Activated T-cell treated with anti-CD3 and anti-CD28 coated beads, Interleukin-2, amount 50 U/mL, for 24 hours (primary cell): Measurements from ENCODE around the gene HELZ2.

ENCODE experiments used
- DNase-seq: peaks from one replicate; pipeline ENCODE4 v3.0.0-alpha.2; 2020
- H3K27ac Mint-ChIP-seq: 2 replicates; pipeline ENCODE4 v1.8.0; 2020; ENCODE audit warnings: mild to moderate bottlenecking, mixed read lengths
- H3K27me3 Mint-ChIP-seq: 2 replicates; pipeline ENCODE4 v1.8.0; 2020; ENCODE audit warnings: mixed read lengths
- H3K36me3 Mint-ChIP-seq: 2 replicates; pipeline ENCODE4 v1.8.0; 2020; ENCODE audit warnings: low read depth, mixed read lengths
- H3K4me1 Mint-ChIP-seq: 2 replicates; pipeline ENCODE4 v1.8.0; 2020; ENCODE audit warnings: low read depth, mixed read lengths
- H3K4me3 Mint-ChIP-seq: 2 replicates; pipeline ENCODE4 v1.8.0; 2020; ENCODE audit warnings: mild to moderate bottlenecking, moderate library complexity, mixed read lengths
- H3K9me3 Mint-ChIP-seq: 2 replicates; pipeline ENCODE4 v1.8.0; 2020; ENCODE audit warnings: mixed read lengths

The HELZ2 gene

DNA sequence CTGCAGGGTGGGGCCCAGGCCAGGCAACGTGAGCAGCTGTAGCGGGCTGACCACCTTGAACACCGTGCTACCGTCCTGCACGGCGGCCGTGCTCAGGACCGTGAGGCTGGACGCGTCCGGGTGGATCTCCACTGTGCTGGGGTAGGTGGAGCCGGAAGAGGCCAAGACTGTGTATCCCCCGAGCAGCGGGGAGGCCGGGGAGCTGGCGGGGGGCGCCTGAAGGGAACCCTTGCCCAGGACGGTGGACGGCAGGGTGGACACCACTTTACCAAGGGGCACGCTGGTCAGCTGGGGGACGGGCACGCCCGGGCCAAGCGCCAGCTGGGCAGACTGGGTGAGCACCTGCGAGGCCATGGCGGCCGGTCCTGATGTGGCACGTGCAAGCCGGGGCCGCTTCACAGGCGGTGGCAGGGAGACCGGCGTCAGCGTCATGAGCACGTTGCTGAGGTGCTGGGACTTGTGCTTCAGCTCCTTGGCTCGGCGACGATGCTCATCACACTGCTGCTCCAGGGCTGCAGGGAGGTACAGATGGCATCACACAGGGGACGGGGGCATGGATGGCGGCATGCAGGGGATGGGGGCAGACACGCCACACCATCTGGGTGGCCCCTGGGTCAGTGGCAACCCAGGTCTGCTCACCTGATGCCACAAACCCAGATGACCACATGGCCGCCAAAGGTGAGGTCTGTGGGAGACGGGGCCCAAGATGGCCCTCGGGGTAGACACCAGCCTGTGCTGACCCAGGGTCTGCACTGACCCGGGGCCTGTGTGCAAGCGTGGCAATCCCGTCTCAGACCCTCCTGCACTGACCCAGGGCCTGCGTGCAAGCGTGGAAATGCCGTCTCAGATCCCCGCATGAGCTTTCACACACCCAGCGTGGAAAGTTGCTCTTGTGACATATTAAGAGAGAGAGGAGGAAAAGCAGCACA lies 16.4 kb upstream of the HELZ2 start:
- H3K27me3 Mint-ChIP-seq: no peaks in the 10 kb centered on the region
- no peak for DNase-seq
- H3K4me3 Mint-ChIP-seq: no peak overlapping the region
- H3K4me1 Mint-ChIP-seq: peaks cover 4% of the 10 kb centered on the region
- H3K36me3 Mint-ChIP-seq: peaks cover 78% of the 10 kb centered on the region
- no peak overlapping the region for H3K27ac Mint-ChIP-seq
- no peaks in the 10 kb centered on the region for H3K9me3 Mint-ChIP-seq

DNA sequence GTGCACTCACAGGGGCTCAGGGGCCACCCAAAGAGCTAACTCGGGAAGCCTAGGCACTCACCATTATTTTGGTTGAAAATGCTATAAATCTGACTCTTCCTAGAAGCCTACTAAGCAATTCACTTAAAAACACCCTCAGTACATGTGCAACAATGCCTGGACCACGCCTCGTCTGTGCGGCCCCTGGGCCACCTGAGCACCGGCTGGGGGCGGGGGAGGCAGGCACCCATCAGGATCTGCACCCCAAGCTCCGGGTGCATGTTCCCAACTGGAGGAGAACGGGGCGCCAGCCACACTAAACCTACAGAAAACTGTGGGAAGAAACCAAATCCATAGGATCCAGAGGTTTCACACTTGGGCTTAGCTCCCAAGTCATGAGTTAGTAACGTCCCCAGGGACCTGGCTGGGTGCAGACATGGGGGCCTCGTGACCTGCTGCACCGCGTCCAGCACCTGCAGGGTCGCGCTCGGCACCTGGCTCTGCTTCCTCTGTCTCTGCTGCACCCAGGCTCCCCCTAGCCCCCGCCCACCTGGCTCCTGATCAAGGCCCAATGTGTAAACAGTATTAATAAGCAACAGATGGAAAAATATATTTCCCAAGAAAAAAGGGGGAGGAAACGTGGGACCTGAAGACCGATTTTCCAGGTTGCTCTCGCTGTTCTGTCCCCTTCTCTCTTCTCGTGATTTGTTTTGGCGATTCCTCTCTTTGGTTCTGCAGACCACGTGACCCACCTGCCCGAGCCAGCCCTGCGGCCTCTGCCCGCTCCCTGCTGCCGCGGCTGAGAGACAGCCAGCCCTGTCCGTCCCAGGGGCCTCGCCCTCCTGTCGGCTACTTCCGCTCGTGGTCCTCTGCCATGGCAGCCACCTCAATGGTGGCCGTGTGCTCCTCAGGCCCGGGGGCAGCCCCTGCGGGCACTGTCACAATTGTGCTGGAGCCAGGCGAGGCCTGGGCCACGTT lies 15.5 kb upstream of the HELZ2 start:
- Mint-ChIP-seq H3K27ac (no peak overlapping the region), H3K4me1 (peaks cover 4% of the 10 kb centered on the region), H3K36me3 (peaks cover 69% of the 10 kb centered on the region), H3K27me3 (no peaks in the 10 kb centered on the region), H3K9me3 (no peaks in the 10 kb centered on the region), H3K4me3 (no peak overlapping the region)
- no peak for DNase-seq

- Mint-ChIP-seq H3K36me3 (peaks cover 61% of the 10 kb centered on the region), H3K9me3 (no peaks in the 10 kb centered on the region), H3K27me3 (no peaks in the 10 kb centered on the region), H3K4me1 (peaks cover 4% of the 10 kb centered on the region), H3K27ac (no peak overlapping the region), H3K4me3 (no peak overlapping the region)
- DNase-seq: no peak
These were observed 14.6 kb upstream of the HELZ2 start for GRCh38 chr20:63588641-63589041.

DNA sequence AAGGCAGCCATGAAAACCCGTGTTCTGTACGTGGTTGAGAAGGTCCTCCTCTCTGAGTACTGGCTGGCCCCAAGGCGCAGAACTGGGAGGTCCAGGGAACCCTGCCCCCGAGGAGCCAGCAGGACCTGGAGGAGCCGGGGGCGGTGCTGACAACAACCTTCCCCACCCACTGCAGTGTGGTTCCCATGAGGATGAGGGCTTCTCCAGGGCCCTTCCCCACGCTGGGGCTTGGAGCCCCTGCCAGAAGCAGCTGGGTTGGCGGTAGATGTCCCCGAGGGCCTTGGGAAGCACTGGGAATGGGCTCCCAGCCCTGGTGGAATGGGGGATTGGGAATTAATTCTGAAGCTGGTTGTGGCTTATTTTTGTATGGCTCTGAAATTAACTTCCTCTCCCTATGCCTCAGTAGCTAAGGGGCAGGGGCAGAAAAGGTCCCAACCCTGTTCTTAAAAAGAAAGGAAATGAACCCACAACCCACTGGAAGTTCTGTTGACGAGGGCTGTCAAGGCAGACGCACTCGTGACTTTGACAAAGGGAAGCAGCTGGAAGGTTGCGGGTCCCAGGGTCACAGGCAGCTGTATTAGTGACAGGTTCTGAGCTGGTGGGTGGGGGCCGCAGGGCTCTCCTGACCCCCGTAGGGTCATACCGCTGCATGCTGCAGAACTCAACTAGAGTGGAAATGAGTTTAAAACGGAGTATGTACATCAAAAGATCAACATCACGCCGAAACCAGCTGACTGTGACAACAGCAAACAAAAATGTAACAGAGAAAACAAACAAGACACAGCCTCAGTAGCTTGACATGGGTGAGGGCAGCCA lies 13.9 kb upstream of the HELZ2 start:
- H3K27ac Mint-ChIP-seq: no peak overlapping the region
- no peaks in the 10 kb centered on the region for H3K27me3 Mint-ChIP-seq
- no peak for DNase-seq
- H3K9me3 Mint-ChIP-seq: no peaks in the 10 kb centered on the region
- no peak overlapping the region for H3K4me3 Mint-ChIP-seq
- peaks cover 55% of the 10 kb centered on the region for H3K36me3 Mint-ChIP-seq
- peaks cover 4% of the 10 kb centered on the region for H3K4me1 Mint-ChIP-seq

DNA sequence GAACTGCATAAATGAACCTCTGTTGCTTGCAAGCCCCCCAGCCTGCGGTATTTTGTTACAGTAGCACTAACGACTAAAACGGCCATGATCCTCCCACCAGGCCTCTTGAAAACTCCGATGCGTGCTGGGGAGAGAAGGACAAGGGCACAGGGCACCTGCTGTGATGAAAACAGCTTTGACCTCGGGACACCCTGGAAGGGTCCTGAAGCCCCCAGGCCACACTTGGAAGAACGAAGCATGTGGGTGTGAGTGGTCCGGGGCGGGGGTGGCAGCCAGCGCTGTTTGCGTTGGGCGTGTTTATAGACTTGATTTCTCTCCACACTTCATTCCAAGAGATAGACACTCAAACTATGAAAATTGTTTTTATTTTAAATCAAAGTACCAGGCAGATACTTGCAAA lies 13.2 kb upstream of the HELZ2 start:
- no peak overlapping the region for H3K27ac Mint-ChIP-seq
- no peaks in the 10 kb centered on the region for H3K9me3 Mint-ChIP-seq
- H3K36me3 Mint-ChIP-seq: peaks cover 47% of the 10 kb centered on the region
- peaks cover 4% of the 10 kb centered on the region for H3K4me1 Mint-ChIP-seq
- DNase-seq: no peak
- no peak overlapping the region for H3K4me3 Mint-ChIP-seq
- no peaks in the 10 kb centered on the region for H3K27me3 Mint-ChIP-seq

DNA sequence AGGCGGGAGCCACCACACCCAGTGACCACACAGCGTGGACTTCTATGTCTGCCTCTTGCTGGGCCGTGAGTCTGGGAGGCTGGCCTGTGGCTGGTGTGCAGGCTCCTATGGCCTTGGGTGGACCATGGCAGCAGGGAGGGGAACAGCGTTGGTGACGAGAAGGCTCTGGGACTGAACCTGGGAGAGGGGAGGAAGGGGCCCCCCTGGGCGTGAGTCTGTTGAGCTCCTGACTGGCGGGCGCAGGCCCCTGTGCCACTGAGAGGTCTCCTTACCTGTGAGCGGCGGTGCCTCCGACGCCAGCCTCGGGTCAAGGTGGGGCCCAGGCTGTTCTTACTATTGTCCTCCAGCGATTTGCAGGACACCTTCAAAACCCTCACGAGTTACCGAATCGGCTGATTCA lies 12.8 kb upstream of the HELZ2 start:
- no peaks in the 10 kb centered on the region for H3K9me3 Mint-ChIP-seq
- no peak overlapping the region for H3K4me3 Mint-ChIP-seq
- H3K36me3 Mint-ChIP-seq: peaks cover 43% of the 10 kb centered on the region
- peaks cover 4% of the 10 kb centered on the region for H3K4me1 Mint-ChIP-seq
- H3K27me3 Mint-ChIP-seq: no peaks in the 10 kb centered on the region
- no peak for DNase-seq
- no peak overlapping the region for H3K27ac Mint-ChIP-seq

- H3K27ac Mint-ChIP-seq: no peak overlapping the region
- H3K36me3 Mint-ChIP-seq: peaks cover 34% of the 10 kb centered on the region
- H3K27me3 Mint-ChIP-seq: no peaks in the 10 kb centered on the region
- H3K4me1 Mint-ChIP-seq: peaks cover 4% of the 10 kb centered on the region
- H3K9me3 Mint-ChIP-seq: no peaks in the 10 kb centered on the region
- no peak overlapping the region for H3K4me3 Mint-ChIP-seq
- no peak for DNase-seq
These were observed 11.9 kb upstream of the HELZ2 start for GRCh38 chr20:63585616-63586565.

- Mint-ChIP-seq H3K36me3 (peaks cover 8% of the 10 kb centered on the region), H3K9me3 (no peaks in the 10 kb centered on the region), H3K27ac (no peak overlapping the region), H3K4me1 (peaks cover 3% of the 10 kb centered on the region), H3K27me3 (peaks cover 6% of the 10 kb centered on the region), H3K4me3 (no peak overlapping the region)
- no peak for DNase-seq
These were observed 8.5 kb upstream of the HELZ2 start for GRCh38 chr20:63582382-63583063.

DNA sequence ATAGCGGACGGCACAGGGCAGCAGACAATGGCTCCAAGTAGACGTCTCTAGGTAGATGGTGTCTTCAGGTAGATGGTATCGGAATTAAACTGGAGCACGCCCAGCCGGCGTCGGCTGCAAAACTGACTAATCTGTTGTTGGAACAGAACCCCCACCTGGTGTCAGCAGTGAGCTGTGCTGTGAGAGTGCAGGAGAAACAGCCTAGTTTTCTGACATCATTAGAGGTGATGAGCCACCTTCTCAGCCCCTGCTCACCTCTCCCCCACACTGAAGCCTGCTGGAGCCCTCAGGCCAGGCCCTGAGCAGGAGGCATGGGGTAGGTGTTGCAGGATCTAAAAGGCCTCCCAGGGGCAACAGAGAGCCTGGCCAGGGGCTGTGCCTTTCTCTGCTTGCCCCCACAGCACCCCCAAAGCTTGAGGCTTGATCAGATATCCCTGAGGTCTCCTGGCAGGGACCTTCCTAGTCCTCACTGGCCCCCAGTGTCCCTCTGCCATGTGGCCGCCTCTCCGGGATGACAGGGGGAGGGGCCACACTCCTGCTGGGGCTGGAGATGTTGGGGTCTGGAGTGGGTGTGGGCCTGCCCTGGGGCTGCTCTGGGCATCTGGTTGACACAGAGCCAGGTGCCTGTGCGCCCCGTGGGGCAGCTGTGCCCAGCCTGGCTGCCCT lies 6.9 kb upstream of the HELZ2 start:
- Mint-ChIP-seq H3K4me1 (peaks cover 3% of the 10 kb centered on the region), H3K4me3 (no peak overlapping the region), H3K9me3 (no peaks in the 10 kb centered on the region), H3K27me3 (peaks cover 12% of the 10 kb centered on the region), H3K36me3 (no peaks in the 10 kb centered on the region), H3K27ac (no peak overlapping the region)
- peak; percentile 68 for DNase-seq

DNA sequence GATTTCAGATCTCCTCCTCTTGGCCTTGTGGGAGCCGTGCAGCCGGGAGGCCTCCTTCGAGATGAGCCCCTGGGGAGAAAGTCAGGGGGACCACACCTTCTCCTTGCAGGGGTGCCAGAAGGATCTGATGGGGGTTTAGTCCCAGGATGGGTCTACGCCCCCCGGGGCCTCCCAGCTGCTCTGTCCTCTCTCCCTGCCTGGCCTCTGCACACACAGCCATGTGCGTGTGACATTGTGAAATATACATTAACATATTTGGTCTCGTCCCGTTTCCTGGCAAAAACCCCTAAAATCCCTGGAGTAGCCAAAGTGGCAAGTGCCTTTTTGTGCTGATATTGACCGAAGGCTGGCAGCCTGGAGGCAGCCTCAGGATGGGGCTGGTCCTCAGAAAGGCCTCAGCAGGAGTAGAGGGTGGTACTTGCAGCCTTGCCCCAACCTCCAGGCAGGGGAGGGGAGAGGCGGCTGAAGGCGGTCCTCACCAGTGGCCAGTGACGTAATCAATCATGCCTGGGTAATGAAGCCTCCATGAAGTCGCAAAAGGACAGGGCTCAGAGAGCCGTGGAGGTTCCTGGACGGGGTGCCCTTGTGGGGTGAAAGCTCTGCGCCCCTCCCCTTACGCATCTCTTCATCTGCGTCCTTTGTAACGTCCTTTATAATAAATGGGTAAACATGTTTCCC lies 5.1 kb upstream of the HELZ2 start:
- Mint-ChIP-seq H3K36me3 (no peaks in the 10 kb centered on the region), H3K4me3 (no peak overlapping the region), H3K4me1 (peaks cover 3% of the 10 kb centered on the region), H3K27ac (no peak overlapping the region), H3K27me3 (peaks cover 12% of the 10 kb centered on the region), H3K9me3 (no peaks in the 10 kb centered on the region)
- DNase-seq: no peak

- Mint-ChIP-seq H3K27me3 (peaks cover 12% of the 10 kb centered on the region), H3K4me3 (no peak overlapping the region), H3K36me3 (no peaks in the 10 kb centered on the region), H3K4me1 (peaks cover 3% of the 10 kb centered on the region), H3K27ac (no peak overlapping the region), H3K9me3 (no peaks in the 10 kb centered on the region)
- no peak for DNase-seq
These were observed 4.4 kb upstream of the HELZ2 start for GRCh38 chr20:63578224-63579016.
